NCI-H128 (cell line): ENCODE measurements around the gene PDXK.

ENCODE experiments used
- DNase-seq: peaks from one replicate; lab custom pipeline; 2025; ENCODE audit not compliant: unreplicated experiment; lab: John Stamatoyannopoulos, UW

The PDXK gene

DNA sequence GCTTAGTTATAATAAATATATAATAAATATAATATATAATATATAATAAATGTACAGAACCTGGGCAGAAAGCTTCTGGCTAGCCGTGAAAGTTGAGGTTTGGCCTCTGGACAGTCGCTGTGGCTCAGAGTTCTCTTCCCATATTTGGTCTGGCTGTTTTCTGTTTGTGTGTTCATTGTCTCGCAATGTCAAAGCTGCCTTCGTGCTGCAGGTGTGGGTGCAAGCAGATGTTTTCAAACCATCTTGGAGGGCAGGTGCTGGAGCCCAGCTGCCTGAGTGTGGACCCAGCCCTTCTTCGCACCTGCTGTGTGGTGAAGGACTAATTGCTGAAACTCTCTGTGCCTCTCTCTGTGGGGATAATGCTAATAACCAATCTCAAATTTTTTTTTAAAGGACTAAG, 60.7 kb downstream of the PDXK start:
- DNase-seq, result no peak

DNA sequence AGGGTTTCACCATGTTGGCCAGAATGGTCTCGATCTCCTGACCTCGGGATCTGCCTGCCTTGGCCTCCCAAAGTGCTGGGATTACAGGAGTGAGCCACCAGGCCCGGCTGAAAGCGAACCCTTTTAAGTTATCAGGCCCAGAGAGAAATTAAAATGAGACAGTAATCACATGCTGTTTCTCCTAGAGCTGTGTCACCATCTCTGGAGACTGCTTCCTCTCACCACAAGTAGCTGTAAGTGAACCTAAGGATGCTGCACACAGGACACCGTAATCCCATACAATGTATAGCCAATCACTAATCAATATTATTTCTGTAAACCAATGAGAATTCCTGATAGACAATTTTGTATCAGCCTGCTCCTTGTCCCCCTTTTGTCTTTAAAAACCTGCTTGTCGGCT, 62.9 kb downstream of the PDXK start:
- DNase-seq, result no peak

DNA sequence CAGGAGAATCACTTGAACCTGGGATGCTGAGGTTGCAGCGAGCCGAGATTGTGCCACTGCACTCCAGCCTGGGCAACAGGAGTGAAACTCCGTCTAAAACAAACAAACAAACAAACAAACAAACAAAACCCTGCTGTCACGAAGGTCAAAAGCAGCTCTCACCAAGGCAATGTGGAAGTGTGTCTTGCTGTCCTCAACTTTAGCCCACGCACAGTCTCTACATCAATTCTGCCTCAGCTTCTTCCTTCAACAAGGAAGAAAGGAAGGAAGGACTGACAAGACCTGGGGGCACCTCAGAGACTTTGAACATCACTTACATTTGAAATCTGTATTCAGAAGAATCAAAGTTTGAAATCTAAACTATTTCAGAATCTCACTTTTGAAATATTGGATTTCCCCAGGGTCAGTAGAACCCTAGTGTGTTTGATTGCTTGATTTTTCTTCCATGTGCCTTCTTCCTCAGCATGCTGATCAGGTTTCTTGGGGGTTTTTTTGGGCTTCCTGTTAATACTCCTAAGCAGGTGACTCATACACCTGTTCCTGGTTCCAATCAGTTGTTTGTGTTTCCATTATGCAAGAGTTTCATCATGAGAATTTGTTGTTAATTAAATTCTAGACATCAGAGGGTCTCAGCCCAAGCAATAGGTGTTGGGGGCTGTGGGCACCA, 63.6 kb downstream of the PDXK start:
- no peak for DNase-seq

DNA sequence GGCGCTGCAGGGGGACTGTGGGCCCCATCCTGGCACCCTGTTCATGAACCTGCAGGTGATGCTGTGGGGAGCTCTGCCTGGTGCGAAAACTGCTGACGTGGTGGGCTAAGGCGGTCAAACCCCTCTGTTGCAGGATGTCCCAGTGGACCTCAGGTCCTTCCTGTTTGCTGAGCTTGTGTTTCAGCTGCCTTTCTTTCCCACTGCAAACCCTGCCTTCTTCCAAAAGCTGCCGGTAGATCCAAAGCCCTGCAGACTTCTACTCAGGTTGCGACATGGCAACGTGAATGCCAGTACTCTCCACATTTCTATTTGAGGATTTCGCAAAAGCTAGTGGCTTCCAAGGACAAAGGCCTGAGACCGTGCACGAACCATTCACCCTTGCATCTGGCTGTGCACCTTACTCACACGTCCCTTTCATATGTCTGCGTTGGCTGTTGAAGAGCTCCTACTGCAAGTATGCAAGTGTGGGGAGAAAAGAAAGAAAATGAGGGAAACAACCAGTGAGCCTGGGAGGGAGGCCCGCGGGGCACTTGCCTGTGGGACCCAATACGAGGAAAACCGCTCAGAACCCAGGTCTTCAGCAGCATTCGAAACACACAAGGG, 64.3 kb downstream of the PDXK start:
- DNase-seq, result no peak

DNA sequence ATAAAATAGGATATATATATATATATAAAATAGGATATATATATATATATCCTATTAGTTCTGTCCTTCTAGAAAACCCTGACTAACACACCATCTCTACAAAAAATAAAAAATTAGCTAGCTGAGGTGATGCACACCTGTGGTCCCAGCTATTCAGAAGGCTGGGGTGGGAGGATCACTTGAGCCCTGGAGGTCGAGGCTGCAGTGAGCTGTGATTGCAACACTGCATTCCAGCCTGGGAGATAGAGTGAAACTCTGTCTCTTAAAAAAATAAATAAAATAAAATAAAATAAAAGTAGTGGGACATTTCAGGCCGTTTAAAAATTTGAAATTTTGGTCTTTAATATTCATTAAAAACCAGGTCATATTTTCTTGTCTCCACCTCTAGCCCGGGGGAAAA, 66.2 kb downstream of the PDXK start:
- DNase-seq, result no peak

DNA sequence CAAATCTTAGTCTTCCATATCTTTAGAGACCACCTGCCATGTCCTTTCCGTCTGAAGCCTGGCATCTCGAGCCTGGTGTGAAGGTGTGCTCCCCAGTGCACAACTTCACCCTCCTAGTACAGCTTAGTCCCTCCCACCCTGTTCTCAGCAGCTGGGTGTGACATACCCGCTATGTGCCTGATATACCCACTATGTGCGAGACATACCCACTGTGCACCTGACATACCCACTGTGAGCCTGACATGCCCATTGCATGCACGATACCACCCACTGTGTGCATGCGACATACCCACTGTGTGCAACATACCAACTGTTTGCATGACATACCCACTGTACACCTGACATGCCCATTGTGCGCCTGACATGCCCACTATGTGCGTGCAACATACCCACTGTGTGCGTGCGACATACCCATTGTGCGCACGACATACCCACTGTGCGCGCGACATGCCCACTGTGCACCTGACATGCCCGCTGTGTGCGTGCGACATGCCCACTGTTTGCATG, 67.4 kb downstream of the PDXK start:
- no peak for DNase-seq

DNA sequence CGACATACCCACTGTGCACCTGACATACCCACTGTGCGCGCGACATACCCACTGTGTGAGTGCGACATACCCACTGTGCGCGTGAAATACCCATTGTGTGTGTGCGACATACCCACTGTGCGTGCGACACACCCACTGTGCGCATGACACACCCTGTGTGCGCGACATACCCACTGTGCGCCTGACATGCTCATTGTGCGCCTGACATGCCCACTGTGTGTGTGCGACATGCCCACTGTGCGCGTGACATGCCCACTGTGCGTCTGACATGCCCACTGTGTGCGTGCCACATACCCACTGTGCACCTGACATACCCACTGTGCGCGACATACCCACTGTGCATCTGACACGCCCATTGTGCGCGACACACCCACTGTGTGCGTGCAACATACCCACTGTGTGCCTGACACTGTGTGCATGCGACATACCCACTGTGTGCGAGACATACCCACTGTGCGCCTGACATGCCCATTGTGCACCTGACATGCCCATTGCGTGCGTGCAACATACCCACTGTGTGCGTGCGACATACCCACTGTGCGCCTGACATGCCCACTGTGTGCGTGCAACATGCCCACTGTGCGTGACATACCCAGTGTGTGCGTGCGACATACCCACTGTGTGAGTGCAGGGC, 68.0 kb downstream of the PDXK start:
- no peak for DNase-seq

DNA sequence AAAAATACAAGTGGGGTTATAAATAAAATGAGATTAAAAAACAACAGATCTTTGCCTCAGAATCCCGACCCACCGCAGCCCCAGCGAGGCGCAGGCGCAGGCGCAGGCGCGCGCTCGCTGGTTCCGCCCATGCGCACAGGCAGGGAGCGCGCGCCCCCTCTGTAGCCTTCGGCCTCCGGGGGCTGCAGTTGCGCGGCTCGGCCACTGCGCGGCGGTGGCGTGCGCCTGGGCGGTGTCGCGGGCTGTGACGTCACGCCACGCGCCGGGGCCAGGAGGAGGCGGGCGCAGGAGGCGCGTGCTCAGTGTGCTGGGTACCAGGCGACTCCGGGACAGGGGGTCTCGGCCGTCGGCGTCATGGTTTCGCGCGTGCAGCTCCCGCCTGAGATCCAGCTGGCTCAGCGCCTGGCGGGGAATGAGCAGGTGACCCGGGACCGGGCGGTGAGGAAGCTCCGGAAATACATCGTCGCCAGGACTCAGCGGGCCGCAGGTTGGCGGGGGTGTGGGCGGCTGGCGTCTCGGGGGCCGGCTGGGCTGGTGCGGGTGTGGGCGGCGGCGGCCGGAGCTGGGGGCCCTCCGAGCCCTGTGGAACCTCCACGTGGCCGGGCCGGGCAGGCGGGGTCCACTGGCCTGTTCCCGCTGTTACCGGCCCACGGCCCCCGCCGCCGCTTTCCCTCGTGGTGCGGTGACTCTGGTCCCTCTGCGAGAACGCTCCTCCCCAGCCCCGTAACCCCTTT, 70.5 kb downstream of the PDXK start, which contains the start of gene RRP1:
Gene RRP1, plus strand, starts transcription at position 302 of the 734 bp plus-strand sequence. Its CDS starts 53 bp downstream, at position 355.
- DNase-seq, result peak; percentile 79

DNA sequence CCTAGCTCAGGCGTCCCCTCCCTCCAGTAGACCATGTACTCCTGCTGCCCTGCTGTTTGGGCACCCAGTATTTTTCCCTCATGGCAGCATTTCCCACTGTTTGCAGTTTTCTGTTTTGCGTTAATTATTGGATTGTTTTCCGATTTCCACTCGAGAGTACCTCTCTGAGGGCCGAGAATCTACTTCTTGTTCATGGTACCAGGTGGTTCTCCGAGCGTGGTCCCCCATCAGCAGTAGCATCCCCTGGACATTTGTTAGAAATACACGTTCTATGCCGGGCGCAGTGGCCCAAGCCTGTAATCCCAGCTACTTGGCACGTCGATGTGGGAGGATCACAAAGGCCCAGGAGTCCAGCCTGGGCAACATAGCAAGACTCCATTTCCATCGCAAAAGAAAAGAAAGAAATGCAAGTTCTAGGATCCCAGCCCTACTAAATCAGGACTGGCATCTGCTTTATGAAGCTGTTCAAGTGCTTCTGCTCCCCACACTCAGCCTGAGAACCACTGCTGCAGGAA, 71.1 kb downstream of the PDXK start:
- no peak for DNase-seq

DNA sequence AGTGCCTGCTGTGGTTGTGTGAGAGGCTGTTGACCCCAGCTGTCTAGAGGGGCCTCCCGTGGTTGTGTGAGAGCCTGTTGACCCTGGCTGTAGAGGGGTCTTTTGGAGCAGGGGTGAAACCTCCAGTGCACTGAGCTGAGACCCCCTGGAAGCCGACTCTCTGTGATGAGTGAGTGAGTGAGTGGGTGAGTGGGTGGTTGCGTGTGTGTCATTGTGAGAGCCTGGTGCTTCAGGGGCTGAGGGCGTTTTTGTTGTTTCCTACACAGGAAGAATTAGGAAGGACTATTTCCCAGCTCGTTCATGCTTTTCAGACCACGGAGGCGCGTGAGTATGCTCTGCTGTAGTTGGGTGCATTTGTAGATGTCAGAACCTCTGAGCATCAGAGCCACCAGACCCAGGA, 73.5 kb downstream of the PDXK start:
- no peak for DNase-seq

DNA sequence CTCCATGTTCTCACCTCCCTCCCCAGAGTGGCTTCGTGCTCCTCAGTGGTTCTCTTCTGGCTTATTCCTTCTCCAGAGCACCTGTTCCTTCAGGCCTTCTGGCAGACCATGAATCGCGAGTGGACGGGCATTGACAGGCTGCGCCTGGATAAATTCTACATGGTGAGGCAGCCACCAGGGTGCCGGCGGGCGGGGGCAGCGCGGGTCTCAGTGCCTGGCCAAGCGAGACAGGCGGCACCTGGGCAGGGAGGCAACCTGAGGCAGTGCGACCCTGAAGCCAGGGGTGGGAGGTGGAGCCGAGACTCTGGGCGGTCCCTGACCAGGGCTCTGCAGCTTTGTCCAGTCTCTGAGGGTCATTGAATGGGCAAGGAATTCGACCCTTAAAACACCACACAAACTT, 74.3 kb downstream of the PDXK start:
- no peak for DNase-seq

DNA sequence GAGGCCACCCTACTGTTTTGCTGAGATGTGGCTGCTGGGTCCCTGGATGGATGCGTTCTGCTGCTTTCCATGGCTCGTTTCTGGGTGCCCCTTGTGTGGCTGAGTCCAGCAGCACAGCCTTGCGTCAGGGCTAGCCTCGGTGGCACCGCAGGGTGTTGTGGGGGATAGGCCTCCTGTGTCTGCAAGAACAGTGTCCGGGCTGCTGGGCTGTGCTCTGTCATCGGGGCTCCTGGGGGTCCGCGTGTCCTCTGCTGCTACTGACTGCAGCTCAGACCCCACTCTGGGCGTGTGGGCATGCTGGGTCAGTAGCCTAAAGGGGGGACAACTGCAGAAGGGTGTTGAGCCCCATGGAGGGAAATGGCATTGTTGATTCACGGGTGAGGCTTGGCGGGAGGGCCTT, 75.4 kb downstream of the PDXK start:
- no peak for DNase-seq

DNA sequence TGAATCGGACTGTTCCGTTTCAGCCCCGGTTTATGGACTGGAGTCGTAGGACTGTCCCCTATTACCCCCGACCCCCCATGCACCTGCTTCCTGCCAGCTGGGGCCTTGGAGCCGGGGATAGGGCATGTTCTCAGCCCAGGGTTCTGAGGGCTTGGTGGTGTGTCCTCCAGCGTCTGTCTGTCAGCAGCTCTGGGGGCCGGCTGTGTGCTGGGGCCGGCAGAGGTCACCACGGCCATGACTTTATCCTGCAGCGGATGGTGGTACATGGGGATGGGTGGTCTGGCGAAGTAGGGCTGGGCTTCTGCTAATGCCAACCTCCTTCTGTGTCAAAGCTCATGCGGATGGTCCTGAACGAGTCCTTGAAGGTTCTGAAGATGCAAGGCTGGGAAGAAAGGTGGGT, 75.9 kb downstream of the PDXK start:
- no peak for DNase-seq

DNA sequence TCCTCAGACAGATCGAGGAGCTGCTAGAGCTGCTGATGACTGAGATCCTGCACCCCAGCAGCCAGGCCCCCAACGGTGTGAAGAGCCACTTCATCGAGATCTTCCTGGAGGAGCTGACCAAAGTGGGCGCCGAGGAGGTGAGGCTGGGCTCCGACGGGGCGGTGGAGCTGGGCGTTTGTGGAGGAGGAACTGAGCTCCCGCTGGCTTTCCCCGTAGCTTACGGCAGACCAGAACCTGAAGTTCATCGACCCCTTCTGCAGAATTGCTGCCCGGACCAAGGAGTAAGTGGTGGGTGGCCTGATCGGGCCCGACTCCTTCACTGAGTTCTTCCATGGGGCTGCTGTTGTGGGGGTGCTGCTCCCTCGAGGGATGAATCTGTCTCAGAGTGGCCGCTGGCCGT, 78.5 kb downstream of the PDXK start:
- DNase-seq, result no peak

DNA sequence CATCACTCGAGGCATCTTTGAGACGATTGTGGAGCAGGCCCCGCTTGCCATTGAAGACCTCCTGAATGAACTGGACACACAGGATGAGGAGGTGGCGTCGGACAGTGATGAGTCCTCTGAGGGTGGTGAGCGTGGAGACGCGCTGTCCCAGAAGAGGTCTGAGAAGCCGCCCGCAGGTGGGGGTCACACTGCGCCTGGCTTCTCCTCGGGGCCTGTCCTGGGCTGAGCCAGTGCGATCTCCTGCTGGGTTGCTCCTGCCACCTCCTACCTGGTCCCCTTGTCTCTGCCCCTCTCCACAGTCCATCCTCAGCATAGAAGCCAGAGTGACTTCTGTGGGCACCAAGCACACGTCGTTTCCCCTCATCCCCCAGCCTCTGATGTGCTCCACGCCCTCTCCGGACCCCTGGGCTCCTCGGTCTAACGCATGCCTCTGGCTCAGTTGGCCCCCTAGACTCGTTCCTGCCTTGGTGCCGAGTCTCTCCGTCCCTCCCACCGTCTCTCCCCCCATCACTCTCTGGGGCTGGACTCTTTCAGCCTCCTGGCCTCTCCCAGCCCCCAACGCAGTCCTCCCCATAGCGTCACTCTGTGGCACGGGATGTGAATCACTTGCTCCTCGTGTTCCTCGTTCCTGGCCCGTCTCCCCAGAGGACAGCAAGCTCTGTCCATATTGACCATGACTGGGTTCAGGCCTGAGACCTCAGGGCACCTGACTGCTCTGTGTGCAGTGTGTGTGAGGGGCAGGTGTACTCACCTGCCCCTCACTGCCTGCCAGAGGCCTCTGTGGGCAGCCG, 79.2 kb downstream of the PDXK start:
- no peak for DNase-seq

DNA sequence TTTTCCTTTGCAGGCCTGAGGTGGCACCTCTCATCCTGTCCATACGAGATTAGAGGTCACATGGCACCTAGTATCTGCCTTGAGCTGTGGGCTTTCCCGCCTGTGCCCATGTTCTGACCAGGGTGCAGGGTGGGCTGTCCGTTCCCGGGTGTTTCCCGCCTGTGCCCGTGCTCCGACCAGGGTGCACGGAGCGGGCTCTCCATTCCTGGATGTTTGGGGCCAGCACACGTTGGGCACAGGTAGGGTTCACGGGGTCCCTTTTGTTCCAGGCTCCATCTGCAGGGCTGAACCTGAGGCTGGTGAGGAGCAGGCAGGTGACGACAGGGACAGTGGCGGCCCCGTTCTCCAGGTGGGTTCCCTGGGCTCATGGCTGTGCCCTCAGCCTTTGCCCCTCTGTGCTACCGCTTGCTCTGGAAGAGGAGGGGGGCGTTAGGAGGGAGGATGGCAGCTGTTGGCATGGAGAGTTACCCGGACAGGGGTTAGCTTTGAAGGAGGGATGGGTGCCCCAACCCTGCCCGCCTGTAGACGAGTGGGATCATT, 80.4 kb downstream of the PDXK start:
- DNase-seq, result no peak

DNA sequence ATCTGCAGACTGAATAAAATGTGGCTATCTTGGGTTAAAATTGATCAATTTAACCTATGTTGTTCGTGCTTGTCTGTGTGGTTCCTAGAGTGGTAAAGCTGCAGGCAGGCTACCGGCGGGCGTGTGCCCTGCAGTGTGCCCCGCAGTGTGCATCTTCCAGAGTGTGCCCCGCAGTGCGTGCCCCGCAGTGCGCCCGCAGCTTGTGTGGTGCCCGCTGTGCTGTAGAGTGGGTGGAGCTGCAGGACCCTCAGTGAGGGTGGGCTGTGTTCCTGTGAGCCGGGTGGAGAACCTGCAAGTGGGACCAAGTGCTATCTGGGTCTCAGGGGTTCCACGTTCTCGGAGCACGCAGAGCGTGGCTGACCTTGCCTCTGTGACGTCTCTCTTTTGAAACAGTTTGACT, 81.2 kb downstream of the PDXK start:
- no peak for DNase-seq

DNA sequence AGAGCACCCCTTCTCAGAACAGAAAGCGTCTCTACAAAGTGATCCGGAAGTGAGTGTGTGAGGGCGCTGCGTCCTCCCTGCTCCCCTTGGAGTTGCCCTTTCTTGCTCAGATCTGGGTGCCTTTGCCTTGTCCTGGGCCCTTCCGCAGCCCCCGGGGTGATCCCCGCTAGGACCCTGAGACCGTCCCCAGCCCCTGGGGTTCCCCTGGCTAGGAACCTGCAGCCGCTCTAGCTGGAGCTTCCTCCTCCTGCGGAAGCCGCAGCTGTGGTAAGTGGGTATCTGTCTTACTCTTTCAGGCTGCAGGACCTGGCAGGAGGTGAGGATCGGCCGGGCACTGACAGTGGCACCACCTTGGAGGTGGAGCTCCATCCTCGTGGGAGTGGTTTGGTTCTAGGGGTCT, 81.6 kb downstream of the PDXK start:
- DNase-seq, result no peak

DNA sequence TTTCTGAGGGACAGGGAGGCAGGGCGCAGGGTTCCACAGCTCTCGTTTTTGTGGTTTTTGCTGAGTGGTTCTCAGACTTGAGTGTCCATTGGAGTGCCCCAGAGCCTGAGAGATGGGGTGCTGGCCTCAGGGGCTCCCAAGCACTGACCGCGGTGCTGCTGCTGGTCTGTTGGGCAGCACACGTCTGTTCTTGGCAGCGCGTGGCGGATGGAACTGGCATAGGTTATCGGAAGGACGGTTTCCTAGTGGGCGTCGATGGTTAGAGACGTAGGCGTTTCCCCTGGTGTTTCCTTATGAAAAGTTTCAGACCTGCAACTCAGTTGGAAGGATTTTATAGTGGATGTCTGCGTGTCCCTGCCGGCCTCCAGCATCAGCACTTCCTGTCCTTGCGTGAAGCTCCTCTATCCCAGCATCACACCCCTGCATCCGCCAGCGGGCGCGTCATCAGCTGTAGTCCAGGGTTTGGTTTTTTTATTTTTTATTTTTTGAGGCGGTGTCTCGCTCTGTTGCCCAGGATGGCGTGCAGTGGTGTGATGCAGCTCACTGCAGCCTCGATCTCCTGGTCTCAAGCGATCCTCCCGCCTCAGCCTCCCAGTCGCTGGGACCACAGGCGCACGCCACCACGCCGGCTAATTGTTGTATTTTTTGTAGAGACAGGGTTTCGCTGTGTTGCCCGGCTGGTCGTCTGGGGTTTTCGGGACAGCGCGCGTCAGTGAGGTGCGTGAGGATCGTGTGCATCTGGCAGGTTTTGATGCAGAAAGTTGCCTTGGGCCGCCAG, 82.3 kb downstream of the PDXK start:
- DNase-seq, result no peak
